ENCODE data around the gene CFAP221.

The CFAP221 gene

DNA sequence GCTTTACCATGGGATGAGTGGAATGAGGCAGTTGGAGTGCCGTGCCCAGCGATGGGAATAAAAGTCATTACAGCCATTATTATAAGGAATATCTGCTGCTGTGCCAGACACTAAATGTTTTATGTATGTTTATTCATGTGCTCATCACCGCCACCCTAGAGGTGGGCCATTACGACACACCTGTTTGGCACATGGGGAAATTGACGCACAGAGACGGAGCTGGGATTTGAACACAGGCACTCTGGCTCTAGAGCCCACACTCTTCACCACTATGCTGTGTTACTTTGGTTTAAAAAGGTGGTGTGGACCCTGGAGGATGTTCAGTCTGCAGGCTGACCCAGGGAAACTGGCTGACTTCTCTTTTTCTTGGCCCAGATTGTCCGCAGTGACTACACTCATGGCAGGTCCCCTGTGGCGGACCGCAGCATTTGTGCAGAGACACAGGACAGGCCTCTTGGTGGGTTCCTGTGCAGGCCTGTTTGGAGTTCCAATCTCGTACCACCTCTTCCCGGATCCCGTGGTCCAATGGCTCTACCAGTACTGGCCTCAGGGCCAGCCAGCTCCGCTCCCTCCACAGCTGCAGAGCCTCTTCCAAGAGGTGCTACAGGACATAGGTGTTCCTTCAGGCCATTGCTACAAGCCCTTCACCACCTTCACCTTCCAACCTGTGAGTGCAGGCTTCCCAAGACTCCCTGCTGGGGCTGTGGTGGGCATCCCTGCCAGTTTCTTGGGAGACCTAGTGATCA lies 136.4 kb downstream of the CFAP221 start:
- Histone ChIP-seq H3K27ac (ENCODE audit: low read length, poor library complexity, severe bottlenecking) (no peak overlapping the region), H2AK5ac (ENCODE audit: low read length, severe bottlenecking) (no peak overlapping the region), H3K18ac (ENCODE audit: low read depth in 1 of 2, low read length in 2 of 2) (no peak overlapping the region), H3K79me1 (replicated peaks; ENCODE audit: low read length, poor library complexity, severe bottlenecking) (peaks cover 24% of the 10 kb centered on the region), H3K4ac (ENCODE audit: low read depth in 1 of 2, low read length in 2 of 2) (no peak overlapping the region), H2AFZ (ENCODE audit: low read depth, low read length) (no peak overlapping the region), H3K9me3 (ENCODE audit: control insufficient read depth, low read length) (no peaks in the 10 kb centered on the region), H3K23ac (ENCODE audit: low read length in 2 of 2) (no peak overlapping the region), H2BK120ac (ENCODE audit: low read depth, low read length) (no peak overlapping the region), H2BK5ac (ENCODE audit: low read depth, low read length, poor library complexity, severe bottlenecking) (no peak overlapping the region), H3K36me3 (ENCODE audit: control insufficient read depth in 1 of 2, insufficient read depth in 2 of 2, low read depth in 1 of 2, low read length in 2 of 2) (peaks cover 12 to 19% of the 10 kb centered on the region in 2 experiments), H3K14ac (ENCODE audit: low read length in 2 of 2) (no peak overlapping the region), H4K91ac (ENCODE audit: low read length) (no peak overlapping the region), H4K8ac (ENCODE audit: low read length) (no peak overlapping the region), H2BK15ac (ENCODE audit: low read depth, poor library complexity, severe bottlenecking) (no peak overlapping the region), H3K4me3 (ENCODE audit: insufficient read depth in 1 of 2, low read depth in 1 of 2, low read length in 2 of 2) (peak overlapping the region in 1 of 2 experiments; percentile 97), H3K4me1 (ENCODE audit: control insufficient read depth, insufficient read depth, low read depth, low read length) (peaks cover 20% of the 10 kb centered on the region), H2BK12ac (ENCODE audit: low read length in 2 of 2) (no peak overlapping the region), H3K9ac (ENCODE audit: low read length) (no peak overlapping the region), H3K27me3 (ENCODE audit: control insufficient read depth in 1 of 2, insufficient read depth in 1 of 2, low read length in 2 of 2) (peaks cover under 1 to 4% of the 10 kb centered on the region in 2 experiments), H3K4me2 (ENCODE audit: low read length, poor library complexity, severe bottlenecking) (no peak overlapping the region)
- DNase-seq = no peak
- WGBS = 99% methylated on average over 11 of the region's 13 CpGs

DNA sequence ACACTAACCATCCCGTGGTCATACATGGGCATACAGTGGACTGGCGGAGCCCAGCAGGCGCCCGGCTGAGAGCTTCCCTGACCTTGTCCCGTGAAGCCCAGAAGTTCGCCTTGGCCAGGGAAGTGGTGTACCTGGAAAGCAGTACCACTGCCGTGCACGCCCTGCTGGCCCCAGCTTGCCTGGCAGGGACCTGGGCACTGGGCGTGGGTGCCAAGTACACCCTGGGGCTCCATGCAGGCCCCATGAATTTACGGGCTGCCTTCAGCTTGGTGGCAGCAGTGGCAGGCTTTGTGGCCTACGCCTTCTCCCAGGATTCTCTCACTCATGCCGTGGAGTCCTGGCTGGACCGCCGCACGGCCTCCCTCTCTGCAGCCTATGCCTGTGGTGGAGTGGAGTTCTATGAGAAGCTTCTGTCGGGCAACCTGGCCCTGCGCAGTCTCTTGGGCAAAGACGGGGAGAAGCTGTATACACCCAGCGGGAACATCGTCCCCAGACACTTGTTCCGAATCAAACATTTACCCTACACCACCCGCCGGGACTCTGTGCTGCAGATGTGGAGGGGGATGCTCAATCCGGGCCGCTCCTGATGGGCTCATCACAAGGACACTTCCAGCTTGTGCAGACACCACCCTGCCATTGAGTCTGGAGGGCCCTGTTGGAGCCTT lies 137.1 kb downstream of the CFAP221 start:
- Histone ChIP-seq H3K23ac (ENCODE audit: low read length in 2 of 2) (no peak overlapping the region), H2BK120ac (ENCODE audit: low read depth, low read length) (no peak overlapping the region), H2BK15ac (ENCODE audit: low read depth, poor library complexity, severe bottlenecking) (no peak overlapping the region), H3K18ac (ENCODE audit: low read depth in 1 of 2, low read length in 2 of 2) (no peak overlapping the region), H4K8ac (ENCODE audit: low read length) (no peak overlapping the region), H2BK12ac (ENCODE audit: low read length in 2 of 2) (no peak overlapping the region), H3K4ac (ENCODE audit: low read depth in 1 of 2, low read length in 2 of 2) (no peak overlapping the region), H3K79me1 (replicated peaks; ENCODE audit: low read length, poor library complexity, severe bottlenecking) (peaks cover 24% of the 10 kb centered on the region), H2BK5ac (ENCODE audit: low read depth, low read length, poor library complexity, severe bottlenecking) (no peak overlapping the region), H3K4me1 (ENCODE audit: control insufficient read depth, insufficient read depth, low read depth, low read length) (peaks cover 20% of the 10 kb centered on the region), H3K4me3 (ENCODE audit: insufficient read depth in 1 of 2, low read depth in 1 of 2, low read length in 2 of 2) (no peak overlapping the region), H3K4me2 (ENCODE audit: low read length, poor library complexity, severe bottlenecking) (no peak overlapping the region), H3K27me3 (ENCODE audit: control insufficient read depth in 1 of 2, insufficient read depth in 1 of 2, low read length in 2 of 2) (no peaks in the 10 kb centered on the region), H3K9me3 (ENCODE audit: control insufficient read depth, low read length) (no peaks in the 10 kb centered on the region), H4K91ac (ENCODE audit: low read length) (no peak overlapping the region), H3K14ac (ENCODE audit: low read length in 2 of 2) (no peak overlapping the region), H3K36me3 (ENCODE audit: control insufficient read depth in 1 of 2, insufficient read depth in 2 of 2, low read depth in 1 of 2, low read length in 2 of 2) (peaks cover 12 to 19% of the 10 kb centered on the region in 2 experiments), H2AFZ (ENCODE audit: low read depth, low read length) (no peak overlapping the region), H3K9ac (ENCODE audit: low read length) (no peak overlapping the region), H3K27ac (ENCODE audit: low read length, poor library complexity, severe bottlenecking) (no peak overlapping the region), H2AK5ac (ENCODE audit: low read length, severe bottlenecking) (no peak overlapping the region)
- WGBS = 97% methylated on average over 16 of the region's 25 CpGs
- DNase-seq = no peak

DNA sequence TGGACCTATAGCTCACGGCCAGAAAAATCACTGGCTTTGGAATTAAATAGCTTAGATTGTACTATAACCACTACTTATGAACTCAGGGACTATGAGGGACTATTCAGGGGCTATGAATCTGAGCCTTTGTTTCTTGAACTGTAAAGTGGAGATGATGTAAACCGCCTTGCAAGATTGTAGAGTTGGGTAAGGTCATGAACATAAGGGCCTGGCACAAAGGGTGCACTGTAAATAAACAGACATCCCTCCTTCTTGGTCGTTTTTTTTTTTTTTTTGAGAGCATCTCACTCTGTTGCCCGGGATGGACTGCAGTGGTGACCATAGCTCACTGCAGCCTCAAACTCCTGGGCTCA lies 137.6 kb downstream of the CFAP221 start:
- no peak overlapping the region for H2AFZ ChIP-seq (ENCODE audit: low read depth, low read length)
- no peak overlapping the region for H2BK12ac ChIP-seq (ENCODE audit: low read length in 2 of 2)
- H3K27ac ChIP-seq (ENCODE audit: low read length, poor library complexity, severe bottlenecking) = no peak overlapping the region
- no peak for DNase-seq
- no peak overlapping the region for H3K4me2 ChIP-seq (ENCODE audit: low read length, poor library complexity, severe bottlenecking)
- H3K14ac ChIP-seq (ENCODE audit: low read length in 2 of 2) = no peak overlapping the region
- no peak overlapping the region for H3K4me3 ChIP-seq (ENCODE audit: insufficient read depth in 1 of 2, low read depth in 1 of 2, low read length in 2 of 2)
- H4K91ac ChIP-seq (ENCODE audit: low read length) = no peak overlapping the region
- H3K4me1 ChIP-seq (ENCODE audit: control insufficient read depth, insufficient read depth, low read depth, low read length) = peaks cover 20% of the 10 kb centered on the region
- H3K36me3 ChIP-seq (ENCODE audit: control insufficient read depth in 1 of 2, insufficient read depth in 2 of 2, low read depth in 1 of 2, low read length in 2 of 2) = peaks cover 14 to 19% of the 10 kb centered on the region in 2 experiments
- no peak overlapping the region for H2BK120ac ChIP-seq (ENCODE audit: low read depth, low read length)
- no peak overlapping the region for H3K18ac ChIP-seq (ENCODE audit: low read depth in 1 of 2, low read length in 2 of 2)
- no peak overlapping the region for H3K9ac ChIP-seq (ENCODE audit: low read length)
- H2AK5ac ChIP-seq (ENCODE audit: low read length, severe bottlenecking) = no peak overlapping the region
- H2BK5ac ChIP-seq (ENCODE audit: low read depth, low read length, poor library complexity, severe bottlenecking) = no peak overlapping the region
- H3K9me3 ChIP-seq (ENCODE audit: control insufficient read depth, low read length) = no peaks in the 10 kb centered on the region
- H3K79me1 ChIP-seq (replicated peaks; ENCODE audit: low read length, poor library complexity, severe bottlenecking) = peaks cover 24% of the 10 kb centered on the region
- no peak overlapping the region for H3K4ac ChIP-seq (ENCODE audit: low read depth in 1 of 2, low read length in 2 of 2)
- WGBS = 86% methylated on average over 3 of the region's 4 CpGs
- no peak overlapping the region for H4K8ac ChIP-seq (ENCODE audit: low read length)
- no peaks in the 10 kb centered on the region for H3K27me3 ChIP-seq (ENCODE audit: control insufficient read depth in 1 of 2, insufficient read depth in 1 of 2, low read length in 2 of 2)
- H3K23ac ChIP-seq (ENCODE audit: low read length in 2 of 2) = no peak overlapping the region
- no peak overlapping the region for H2BK15ac ChIP-seq (ENCODE audit: low read depth, poor library complexity, severe bottlenecking)

DNA sequence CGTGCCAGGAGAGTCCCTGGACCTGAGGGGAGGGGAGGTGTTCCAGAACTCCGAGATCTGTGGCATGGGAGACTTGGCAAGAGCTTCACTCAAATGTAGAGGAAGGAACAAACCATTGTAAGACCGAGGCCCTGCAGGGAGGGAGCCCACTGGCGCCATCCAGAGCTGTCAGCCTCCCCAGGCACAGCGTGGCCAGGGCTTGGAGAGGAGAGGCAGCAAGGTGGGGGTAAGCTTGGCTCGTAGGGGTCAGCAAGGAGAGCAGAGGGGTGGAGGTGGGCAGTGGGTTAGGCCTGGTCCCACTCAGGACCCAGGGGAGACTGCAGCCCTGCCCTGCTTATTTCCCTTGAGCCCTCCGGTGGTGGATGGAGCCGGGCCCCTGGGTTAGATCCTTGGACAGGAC lies 138.3 kb downstream of the CFAP221 start:
- Histone ChIP-seq H2BK120ac (ENCODE audit: low read depth, low read length) (no peak overlapping the region), H3K4me2 (ENCODE audit: low read length, poor library complexity, severe bottlenecking) (no peak overlapping the region), H3K4me1 (ENCODE audit: control insufficient read depth, insufficient read depth, low read depth, low read length) (peaks cover 20% of the 10 kb centered on the region), H2AFZ (ENCODE audit: low read depth, low read length) (no peak overlapping the region), H3K4me3 (ENCODE audit: insufficient read depth in 1 of 2, low read depth in 1 of 2, low read length in 2 of 2) (no peak overlapping the region), H2BK15ac (ENCODE audit: low read depth, poor library complexity, severe bottlenecking) (no peak overlapping the region), H2BK12ac (ENCODE audit: low read length in 2 of 2) (no peak overlapping the region), H3K23ac (ENCODE audit: low read length in 2 of 2) (no peak overlapping the region), H3K27me3 (ENCODE audit: control insufficient read depth in 1 of 2, insufficient read depth in 1 of 2, low read length in 2 of 2) (no peaks in the 10 kb centered on the region), H3K36me3 (ENCODE audit: control insufficient read depth in 1 of 2, insufficient read depth in 2 of 2, low read depth in 1 of 2, low read length in 2 of 2) (peaks cover 19% of the 10 kb centered on the region in 2 experiments), H3K4ac (ENCODE audit: low read depth in 1 of 2, low read length in 2 of 2) (no peak overlapping the region), H4K91ac (ENCODE audit: low read length) (no peak overlapping the region), H3K9ac (ENCODE audit: low read length) (no peak overlapping the region), H3K18ac (ENCODE audit: low read depth in 1 of 2, low read length in 2 of 2) (no peak overlapping the region), H4K8ac (ENCODE audit: low read length) (no peak overlapping the region), H3K14ac (ENCODE audit: low read length in 2 of 2) (no peak overlapping the region), H2BK5ac (ENCODE audit: low read depth, low read length, poor library complexity, severe bottlenecking) (no peak overlapping the region), H3K79me1 (replicated peaks; ENCODE audit: low read length, poor library complexity, severe bottlenecking) (peaks cover 24% of the 10 kb centered on the region), H2AK5ac (ENCODE audit: low read length, severe bottlenecking) (no peak overlapping the region), H3K27ac (ENCODE audit: low read length, poor library complexity, severe bottlenecking) (no peak overlapping the region), H3K9me3 (ENCODE audit: control insufficient read depth, low read length) (no peaks in the 10 kb centered on the region)
- DNase-seq = no peak
- 96% methylated on average over 8 of the region's 8 CpGs for WGBS
